Activated T-helper 17 cell treated with anti-CD3 and anti-CD28 coated beads, Interleukin-2, amount 50 U/mL, for 72 hours (primary cell): ENCODE results near the gene NLRX1. TPM values are rescaled to one million over a fixed set of nuclear protein-coding genes. Genes with fewer than 3 reads are reported as not detected.
"Not testable (repeated sequence)": the region's sequence is repeated elsewhere in the genome, so short reads cannot be mapped to it uniquely, and the experiment has no call there.

ENCODE experiments used
- ATAC-seq: fragments of 150-1000 bp; cut with Tn5 transposase; replicated peaks from 2 replicates; pipeline ENCODE4 v1.10.0; 2021; ENCODE audit warnings: mild to moderate bottlenecking, moderate library complexity
- H3K27ac Mint-ChIP-seq: one replicate; pipeline ENCODE4 v1.8.0; 2022; ENCODE audit warnings: mixed read lengths
- H3K27me3 Mint-ChIP-seq: one replicate; pipeline ENCODE4 v1.8.0; 2022; ENCODE audit warnings: mixed read lengths
- H3K36me3 Mint-ChIP-seq: one replicate; pipeline ENCODE4 v1.8.0; 2022; ENCODE audit warnings: low read depth, mild to moderate bottlenecking, mixed read lengths
- H3K4me1 Mint-ChIP-seq: one replicate; pipeline ENCODE4 v1.8.0; 2022; ENCODE audit warnings: mixed read lengths
- H3K4me3 Mint-ChIP-seq: one replicate; pipeline ENCODE4 v1.8.0; 2022; ENCODE audit warnings: mild to moderate bottlenecking, mixed read lengths
- H3K9me3 Mint-ChIP-seq: one replicate; pipeline ENCODE4 v1.8.0; 2022; ENCODE audit warnings: mixed read lengths
- total RNA-seq, 2 donors: library from RNA; stranded (reverse); gene quantifications; one replicate each; pipeline ENCODE4 v1.2.3, GENCODE V29; 2022

NLRX1 gene
- total RNA-seq, 2 donors from 2014 or later = 9.7 to 10.3 TPM

GRCh38 chr11:119187123-119187892 lies 18.8 kb downstream of the NLRX1 start:
- no peak overlapping the region for H3K4me3 Mint-ChIP-seq
- no peaks in the 10 kb centered on the region for H3K4me1 Mint-ChIP-seq
- no peak for ATAC-seq
- no peaks in the 10 kb centered on the region for H3K36me3 Mint-ChIP-seq
- no peaks in the 10 kb centered on the region for H3K9me3 Mint-ChIP-seq
- peaks cover 3% of the 10 kb centered on the region for H3K27me3 Mint-ChIP-seq
- H3K27ac Mint-ChIP-seq = no peak overlapping the region

GRCh38 chr11:119188067-119188466 lies 19.5 kb downstream of the NLRX1 start:
- Mint-ChIP-seq H3K36me3 (no peaks in the 10 kb centered on the region), H3K27ac (no peak overlapping the region), H3K4me1 (no peaks in the 10 kb centered on the region), H3K9me3 (no peaks in the 10 kb centered on the region), H3K4me3 (no peak overlapping the region), H3K27me3 (peaks cover 3% of the 10 kb centered on the region)
- ATAC-seq = no peak

- H3K9me3 Mint-ChIP-seq = no peaks in the 10 kb centered on the region
- peaks cover 3% of the 10 kb centered on the region for H3K27me3 Mint-ChIP-seq
- no peaks in the 10 kb centered on the region for H3K36me3 Mint-ChIP-seq
- no peak overlapping the region for H3K4me3 Mint-ChIP-seq
- no peaks in the 10 kb centered on the region for H3K4me1 Mint-ChIP-seq
- H3K27ac Mint-ChIP-seq = peak overlapping the region; percentile 35
- no peak for ATAC-seq
These were observed 20.4 kb downstream of the NLRX1 start for GRCh38 chr11:119188887-119189286.

DNA sequence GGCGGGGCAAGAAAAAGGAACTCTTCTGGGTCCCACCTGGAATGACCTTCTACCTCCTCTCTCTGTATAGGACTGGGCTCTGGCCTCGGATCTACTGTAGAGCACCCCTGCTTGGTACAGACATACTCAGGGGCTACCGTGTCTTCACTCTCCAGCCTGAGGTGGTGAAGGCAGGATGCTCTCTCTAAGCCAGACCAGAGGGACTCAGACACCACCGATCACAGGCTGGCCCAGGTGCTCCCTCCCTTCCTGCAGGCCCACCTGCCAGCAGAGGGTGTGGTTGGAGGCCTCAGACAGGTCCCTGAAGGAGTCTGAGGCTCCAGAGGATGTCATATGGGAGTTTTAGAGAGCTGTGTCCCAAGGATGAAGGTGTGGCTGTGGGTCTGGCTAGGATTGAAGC lies 20.9 kb downstream of the NLRX1 start:
- Mint-ChIP-seq H3K4me1 (no peaks in the 10 kb centered on the region), H3K27ac (peak overlapping the region; percentile 35), H3K36me3 (no peaks in the 10 kb centered on the region), H3K4me3 (no peak overlapping the region), H3K27me3 (peaks cover 3% of the 10 kb centered on the region), H3K9me3 (no peaks in the 10 kb centered on the region)
- ATAC-seq = no peak

DNA sequence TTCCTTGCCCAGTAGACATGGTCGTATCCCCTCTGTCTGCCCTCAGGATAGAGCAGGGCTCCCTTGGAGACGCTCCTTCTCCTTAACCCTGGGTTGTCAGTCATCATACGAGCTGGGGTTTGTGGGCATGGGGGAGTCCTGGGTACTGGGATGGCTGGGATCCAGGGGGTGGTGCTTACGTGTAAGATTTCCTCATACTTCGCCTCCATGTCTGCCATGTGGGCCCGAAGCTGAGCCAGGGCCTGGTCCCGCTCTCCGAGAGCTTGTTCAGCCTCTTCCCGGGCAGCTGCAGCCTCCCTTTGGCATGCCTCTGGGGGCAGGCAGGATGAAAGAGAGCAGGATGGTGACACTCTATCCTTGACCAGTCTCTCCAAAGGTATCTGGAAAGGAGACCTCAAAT lies 22.0 kb downstream of the NLRX1 start:
- Mint-ChIP-seq H3K9me3 (no peaks in the 10 kb centered on the region), H3K4me1 (no peaks in the 10 kb centered on the region), H3K36me3 (no peaks in the 10 kb centered on the region), H3K27ac (no peak overlapping the region), H3K27me3 (peaks cover 3% of the 10 kb centered on the region), H3K4me3 (no peak overlapping the region)
- no peak for ATAC-seq

DNA sequence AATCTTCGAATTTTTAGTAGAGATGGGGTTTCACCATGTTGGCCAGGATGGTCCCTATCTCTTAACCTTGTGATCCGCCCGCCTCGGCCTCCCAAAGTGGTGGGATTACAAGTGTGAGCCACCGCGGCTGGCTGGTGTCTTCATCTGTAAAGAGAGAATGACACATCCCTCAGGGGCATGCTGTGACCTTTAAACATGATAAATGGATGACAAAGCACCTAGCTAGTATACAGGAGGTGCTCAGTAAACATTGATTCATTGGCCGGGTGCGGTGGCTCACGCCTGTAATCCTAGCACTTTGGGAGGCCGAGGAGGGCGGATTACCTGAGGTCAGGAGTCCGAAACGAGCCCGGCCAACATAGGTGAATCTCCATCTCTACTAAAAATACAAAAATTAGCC lies 22.7 kb downstream of the NLRX1 start:
- ATAC-seq, H3K4me3 Mint-ChIP-seq, H3K9me3 Mint-ChIP-seq, H3K27ac Mint-ChIP-seq, H3K36me3 Mint-ChIP-seq, H3K4me1 Mint-ChIP-seq, H3K27me3 Mint-ChIP-seq: not testable (repeated sequence)

DNA sequence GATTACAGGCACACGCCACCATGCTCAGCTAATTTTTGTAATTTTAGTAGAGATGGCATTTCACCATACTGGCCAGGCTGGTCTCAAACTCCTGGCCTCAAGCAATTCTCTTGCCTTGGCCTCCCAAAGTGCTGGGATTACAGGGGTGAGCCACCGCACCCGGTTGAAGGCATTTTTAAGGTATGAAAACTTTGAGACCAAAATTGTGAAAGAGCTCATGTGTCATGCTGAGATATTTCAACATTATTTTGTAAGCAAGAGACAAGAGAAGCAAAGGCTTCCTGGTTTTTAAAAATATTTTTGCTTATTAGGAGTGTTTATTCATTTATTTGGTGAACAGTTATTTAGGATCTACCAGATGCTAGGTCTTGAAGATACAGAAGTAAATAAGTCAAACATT lies 23.6 kb downstream of the NLRX1 start:
- no peaks in the 10 kb centered on the region for H3K27me3 Mint-ChIP-seq
- H3K4me1 Mint-ChIP-seq = no peaks in the 10 kb centered on the region
- no peak overlapping the region for H3K27ac Mint-ChIP-seq
- no peaks in the 10 kb centered on the region for H3K9me3 Mint-ChIP-seq
- H3K36me3 Mint-ChIP-seq = no peaks in the 10 kb centered on the region
- no peak for ATAC-seq
- no peak overlapping the region for H3K4me3 Mint-ChIP-seq

DNA sequence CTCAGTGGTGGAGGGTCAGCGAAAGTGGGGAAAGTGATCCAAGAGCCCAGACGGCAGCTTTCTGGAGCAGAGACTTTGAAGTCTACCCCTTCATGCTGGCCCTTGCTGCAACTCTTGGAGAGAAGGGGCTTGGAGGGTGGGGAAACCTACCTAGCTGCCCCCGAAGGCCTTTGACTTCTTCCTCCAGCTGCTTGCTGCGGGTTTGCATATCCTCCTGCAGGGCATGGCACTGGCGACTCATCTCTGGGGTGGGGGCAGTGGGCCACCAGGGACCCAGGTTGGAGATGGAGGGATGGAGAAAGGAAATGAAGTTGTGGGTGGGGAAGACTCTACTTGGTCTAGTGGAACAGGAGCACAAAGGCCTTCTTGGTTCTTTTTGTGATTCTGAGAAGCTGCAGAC lies 24.5 kb downstream of the NLRX1 start:
- Mint-ChIP-seq H3K27ac (no peak overlapping the region), H3K27me3 (no peaks in the 10 kb centered on the region), H3K36me3 (no peaks in the 10 kb centered on the region), H3K4me3 (no peak overlapping the region), H3K9me3 (no peaks in the 10 kb centered on the region), H3K4me1 (no peaks in the 10 kb centered on the region)
- no peak for ATAC-seq

DNA sequence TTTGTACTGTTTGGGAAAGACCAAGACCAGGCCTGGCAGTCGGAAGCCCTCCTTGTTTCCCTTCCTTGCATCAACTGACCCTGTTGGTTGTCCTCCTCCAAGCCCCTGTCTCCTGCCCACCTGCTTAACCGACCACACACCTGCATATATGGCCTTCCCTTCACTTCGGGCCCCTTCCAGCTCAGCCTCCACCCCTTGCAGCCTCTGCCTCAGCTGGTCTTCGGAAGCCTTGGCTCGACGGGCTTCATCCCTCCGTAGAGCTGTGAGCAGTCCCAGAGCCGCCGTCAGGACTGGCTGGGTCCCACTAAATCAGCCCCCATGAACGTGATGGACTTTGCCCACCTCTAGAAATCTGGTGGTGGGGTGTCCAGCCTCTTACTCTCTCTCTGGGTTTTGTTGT lies 25.1 kb downstream of the NLRX1 start:
- no peak for ATAC-seq
- Mint-ChIP-seq H3K4me3 (no peak overlapping the region), H3K27me3 (no peaks in the 10 kb centered on the region)

DNA sequence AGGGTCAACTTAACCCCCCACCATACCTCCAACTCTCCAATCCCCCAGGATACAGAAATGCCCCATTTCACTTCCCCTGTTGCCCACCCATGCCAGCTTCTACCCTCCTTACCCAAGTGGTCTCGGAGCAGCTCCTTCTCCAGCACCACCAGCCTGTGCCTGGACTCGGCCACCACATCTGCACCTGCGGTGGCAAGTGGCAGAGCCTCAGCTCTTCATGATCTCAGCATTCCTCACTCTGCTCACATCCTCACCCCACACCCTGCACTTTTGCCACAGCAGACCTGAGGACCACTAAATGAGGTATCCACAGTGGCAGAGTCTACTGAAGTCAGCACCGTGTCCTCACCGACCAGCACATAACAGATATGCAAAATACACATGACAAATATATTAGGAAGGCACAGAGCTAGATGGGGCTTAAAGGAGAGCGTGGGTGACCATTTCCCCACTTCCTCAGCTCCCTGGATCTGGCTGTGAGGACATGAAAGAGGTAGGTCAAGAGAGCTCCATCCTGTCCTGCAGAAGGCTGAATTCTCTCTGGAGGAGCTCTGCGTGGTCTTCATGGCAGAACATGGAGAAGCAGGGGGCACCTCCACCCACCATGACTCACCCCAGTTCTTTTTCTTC lies 26.4 kb downstream of the NLRX1 start:
- Mint-ChIP-seq H3K27ac (no peak overlapping the region), H3K9me3 (no peaks in the 10 kb centered on the region), H3K36me3 (no peaks in the 10 kb centered on the region), H3K27me3 (no peaks in the 10 kb centered on the region), H3K4me1 (no peaks in the 10 kb centered on the region), H3K4me3 (no peak overlapping the region)
- no peak for ATAC-seq

More for the DNA sequence above, 25.1 kb downstream of the NLRX1 start:
- Mint-ChIP-seq H3K9me3 (no peaks in the 10 kb centered on the region), H3K4me1 (no peaks in the 10 kb centered on the region), H3K36me3 (no peaks in the 10 kb centered on the region), H3K27ac (no peak overlapping the region)

GRCh38 chr11:119195680-119196079 lies 27.2 kb downstream of the NLRX1 start:
- Mint-ChIP-seq H3K36me3 (no peaks in the 10 kb centered on the region), H3K27ac (no peak overlapping the region), H3K9me3 (no peaks in the 10 kb centered on the region), H3K4me3 (no peak overlapping the region), H3K4me1 (no peaks in the 10 kb centered on the region), H3K27me3 (no peaks in the 10 kb centered on the region)
- ATAC-seq = peak; percentile 43

DNA sequence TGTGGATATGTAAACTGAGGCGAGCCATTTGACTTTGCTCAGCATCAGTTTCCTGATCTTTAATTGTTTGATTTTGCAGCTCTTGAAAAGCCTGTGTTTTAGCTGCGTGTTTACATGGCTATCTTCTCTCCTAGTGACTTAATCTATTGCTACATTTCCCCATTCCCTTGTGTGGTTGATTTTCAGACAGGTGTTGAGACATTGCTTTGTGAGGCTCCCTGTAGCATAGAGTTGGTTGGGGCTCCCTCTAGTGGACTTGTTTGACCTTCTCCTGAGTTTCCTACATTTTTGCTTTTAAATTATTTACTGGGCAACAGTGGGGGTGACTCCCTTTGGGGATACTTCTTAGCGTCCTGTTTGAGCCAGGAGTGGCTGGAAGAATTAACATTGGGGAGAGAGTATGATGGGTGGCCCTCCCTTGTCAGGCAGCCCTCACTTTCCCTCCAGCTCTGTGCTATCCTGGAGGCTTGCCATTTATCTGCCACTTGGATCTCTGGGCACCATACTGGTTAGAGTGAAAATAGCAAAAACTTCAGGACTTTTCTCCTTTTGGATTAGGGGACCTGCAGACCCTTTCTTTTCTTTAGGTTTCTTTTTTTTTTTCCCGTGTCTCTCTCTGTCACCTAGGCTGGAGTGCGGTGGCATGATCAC lies 28.4 kb downstream of the NLRX1 start:
- Mint-ChIP-seq H3K4me1 (no peaks in the 10 kb centered on the region), H3K27ac (no peak overlapping the region), H3K36me3 (no peaks in the 10 kb centered on the region), H3K9me3 (no peaks in the 10 kb centered on the region), H3K4me3 (no peak overlapping the region), H3K27me3 (no peaks in the 10 kb centered on the region)
- ATAC-seq = peak; percentile 96

DNA sequence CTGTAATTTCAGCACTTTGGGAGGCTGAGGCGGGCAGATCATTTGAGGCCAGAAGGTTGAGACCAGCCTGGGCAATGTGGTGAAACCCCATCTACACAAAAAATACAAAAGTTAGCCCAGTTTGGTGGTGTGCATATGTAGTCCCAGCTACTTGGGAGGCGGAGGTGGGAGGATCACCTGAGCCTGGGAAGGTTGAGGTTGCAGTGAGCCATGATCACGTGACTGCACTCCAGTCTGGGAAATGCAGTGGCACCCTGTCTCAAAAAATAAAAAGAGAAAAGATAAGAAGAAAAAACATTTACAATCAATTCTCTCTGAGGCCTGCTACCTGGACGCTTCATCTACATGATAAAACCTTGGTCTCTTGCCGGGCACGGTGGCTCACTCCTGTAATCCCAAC lies 30.4 kb downstream of the NLRX1 start:
- H3K4me3 Mint-ChIP-seq = no peak overlapping the region
- ATAC-seq = no peak
- no peaks in the 10 kb centered on the region for H3K9me3 Mint-ChIP-seq
- no peaks in the 10 kb centered on the region for H3K27me3 Mint-ChIP-seq
- no peaks in the 10 kb centered on the region for H3K4me1 Mint-ChIP-seq
- no peaks in the 10 kb centered on the region for H3K36me3 Mint-ChIP-seq
- no peak overlapping the region for H3K27ac Mint-ChIP-seq

DNA sequence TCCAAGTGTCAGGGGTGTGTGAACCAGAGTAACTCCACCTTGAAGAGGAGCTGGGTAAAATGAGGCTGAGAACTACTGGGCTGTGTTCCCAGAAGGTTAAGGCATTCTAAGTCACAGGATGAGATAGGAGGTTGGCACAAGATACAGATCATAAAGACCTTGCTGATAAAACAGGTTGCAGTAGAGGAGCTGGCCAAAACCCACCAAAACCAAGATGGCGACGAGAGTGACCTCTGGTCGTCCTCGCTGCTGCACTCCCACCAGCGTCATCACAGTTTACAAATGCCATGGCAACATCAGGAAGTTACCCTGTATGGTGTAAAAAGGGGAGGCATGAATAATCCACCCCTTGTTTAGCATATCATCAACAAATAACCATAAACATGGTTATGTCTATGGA lies 32.7 kb downstream of the NLRX1 start:
- ATAC-seq = not testable (repeated sequence)

DNA sequence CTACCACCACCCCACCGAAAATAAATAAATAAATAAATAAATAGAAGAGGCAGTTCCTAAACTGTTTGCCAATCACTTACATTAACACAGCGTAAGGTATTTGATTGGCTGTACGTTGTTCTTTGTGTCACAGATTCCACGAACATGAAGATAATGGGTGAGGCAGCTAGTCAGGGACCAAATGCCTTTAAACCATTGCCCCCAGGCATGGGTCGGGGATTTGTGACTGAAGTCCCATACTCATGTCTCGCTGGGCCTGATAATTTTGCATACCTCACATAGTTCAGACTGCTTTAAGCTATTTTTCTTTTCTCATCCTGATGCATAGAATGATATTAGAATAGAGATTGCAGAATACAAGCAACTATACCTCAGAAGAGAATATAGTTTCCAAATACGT lies 34.0 kb downstream of the NLRX1 start:
- ATAC-seq = no peak
- Mint-ChIP-seq H3K4me3 (no peak overlapping the region), H3K27ac (no peak overlapping the region), H3K36me3 (peaks cover 7% of the 10 kb centered on the region), H3K9me3 (no peaks in the 10 kb centered on the region), H3K4me1 (peaks cover 2% of the 10 kb centered on the region), H3K27me3 (no peaks in the 10 kb centered on the region)

More for the DNA sequence above, 32.7 kb downstream of the NLRX1 start:
- not testable (repeated sequence) for H3K27me3 Mint-ChIP-seq, H3K36me3 Mint-ChIP-seq, H3K4me3 Mint-ChIP-seq, H3K9me3 Mint-ChIP-seq, H3K27ac Mint-ChIP-seq, H3K4me1 Mint-ChIP-seq
